Measurements from ENCODE around the gene PHF19. TPM values are rescaled to one million over a fixed set of nuclear protein-coding genes. Genes with fewer than 3 reads are reported as not detected.

The PHF19 gene
- polyA plus RNA-seq, 1 of the 3 experiments (the other 2 are of a cell fraction): 33.4 TPM

DNA sequence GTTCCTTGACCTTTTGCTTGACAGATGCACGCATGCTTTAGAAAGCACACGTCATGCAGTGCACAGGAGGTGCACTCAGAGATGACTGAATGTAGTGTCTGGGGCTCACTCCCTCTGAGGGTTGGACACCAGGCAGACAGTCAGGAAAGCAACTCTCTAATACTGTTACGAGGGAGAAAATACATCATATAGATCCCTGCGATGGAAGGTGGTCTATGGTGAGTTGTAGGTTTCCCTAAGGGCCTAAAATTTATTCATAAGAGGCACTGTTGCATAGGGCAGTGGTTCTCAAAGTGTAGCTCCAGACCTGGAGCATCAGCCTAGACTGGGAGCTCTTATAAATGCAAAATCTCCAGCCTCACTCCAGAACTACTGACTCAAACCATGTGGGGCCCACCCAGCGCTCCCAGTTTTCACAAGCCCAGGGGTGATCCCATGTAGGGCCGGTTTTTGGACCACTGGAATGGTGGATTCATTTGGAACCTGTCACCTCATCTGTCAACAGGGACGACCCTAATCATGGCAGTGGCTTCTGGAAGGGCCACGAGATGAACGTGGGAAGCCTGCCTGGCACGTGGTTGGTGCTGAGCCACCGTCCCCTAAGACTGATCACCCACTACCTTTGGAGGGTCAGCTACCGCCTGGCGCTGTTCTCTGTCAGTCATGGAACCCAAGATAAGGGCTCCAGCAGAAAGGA lies 16.8 kb upstream of the PHF19 start:
- Histone ChIP-seq H3F3A (replicated peaks; ENCODE audit: insufficient read depth) (peaks cover 11% of the 10 kb centered on the region), H3K9me2 (no peaks in the 10 kb centered on the region), H3K79me2 (ENCODE audit: insufficient read depth) (no peaks in the 10 kb centered on the region), H3K4me2 (no peak overlapping the region), H2AFZ (ENCODE audit: low read depth) (no peak overlapping the region), H3K27me3 (ENCODE audit: insufficient read depth) (no peaks in the 10 kb centered on the region), H3K4me3 (ENCODE audit: low read depth in 2 of 2, low read length in 1 of 2) (no peak overlapping the region), H3K27ac (ENCODE audit: low read depth in 2 of 2, low read length in 1 of 2) (no peak overlapping the region), H4K20me1 (ENCODE audit: insufficient read depth) (no peaks in the 10 kb centered on the region), H3K9ac (no peak overlapping the region), H3K4me1 (ENCODE audit: control insufficient read depth in 1 of 2, insufficient read depth in 2 of 2, low read depth in 1 of 2, low read length in 1 of 2) (no peaks in the 10 kb centered on the region; a peak in 1 of 4 replicates), H3K9me3 (no peaks in the 10 kb centered on the region), H3K36me3 (replicated peaks in 1 of 2; ENCODE audit: control insufficient read depth in 1 of 2, insufficient read depth in 2 of 2, low read length in 1 of 2) (no peaks in the 10 kb centered on the region)
- 87% methylated on average over 4 of the region's 13 CpGs for WGBS (ENCODE audit: low lambda C conversion rate)
- TF ChIP-seq NFIC (IDR thresholded peaks at IDR 0.05; ENCODE audit: borderline replicate concordance) (no peak), GATA2 (CRISPR knock-in tag; IDR thresholded peaks at IDR 0.05) (no peak)
- TF ChIP-seq, protein P1, sequence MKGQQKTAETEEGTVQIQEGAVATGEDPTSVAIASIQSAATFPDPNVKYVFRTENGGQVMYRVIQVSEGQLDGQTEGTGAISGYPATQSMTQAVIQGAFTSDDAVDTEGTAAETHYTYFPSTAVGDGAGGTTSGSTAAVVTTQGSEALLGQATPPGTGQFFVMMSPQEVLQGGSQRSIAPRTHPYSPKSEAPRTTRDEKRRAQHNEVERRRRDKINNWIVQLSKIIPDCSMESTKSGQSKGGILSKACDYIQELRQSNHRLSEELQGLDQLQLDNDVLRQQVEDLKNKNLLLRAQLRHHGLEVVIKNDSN (IDR thresholded peaks at IDR 0.05; ENCODE audit: borderline replicate concordance, low read depth): no peak
- ChIA-PET POLR2A (no interaction called here), CTCF (interaction anchor here (1.4 kb wide), 1 partner anchor 13 kb away, joined by 3 read pairs; no protein-coding TSS in a partner anchor)
- no peak for DNase-seq

DNA sequence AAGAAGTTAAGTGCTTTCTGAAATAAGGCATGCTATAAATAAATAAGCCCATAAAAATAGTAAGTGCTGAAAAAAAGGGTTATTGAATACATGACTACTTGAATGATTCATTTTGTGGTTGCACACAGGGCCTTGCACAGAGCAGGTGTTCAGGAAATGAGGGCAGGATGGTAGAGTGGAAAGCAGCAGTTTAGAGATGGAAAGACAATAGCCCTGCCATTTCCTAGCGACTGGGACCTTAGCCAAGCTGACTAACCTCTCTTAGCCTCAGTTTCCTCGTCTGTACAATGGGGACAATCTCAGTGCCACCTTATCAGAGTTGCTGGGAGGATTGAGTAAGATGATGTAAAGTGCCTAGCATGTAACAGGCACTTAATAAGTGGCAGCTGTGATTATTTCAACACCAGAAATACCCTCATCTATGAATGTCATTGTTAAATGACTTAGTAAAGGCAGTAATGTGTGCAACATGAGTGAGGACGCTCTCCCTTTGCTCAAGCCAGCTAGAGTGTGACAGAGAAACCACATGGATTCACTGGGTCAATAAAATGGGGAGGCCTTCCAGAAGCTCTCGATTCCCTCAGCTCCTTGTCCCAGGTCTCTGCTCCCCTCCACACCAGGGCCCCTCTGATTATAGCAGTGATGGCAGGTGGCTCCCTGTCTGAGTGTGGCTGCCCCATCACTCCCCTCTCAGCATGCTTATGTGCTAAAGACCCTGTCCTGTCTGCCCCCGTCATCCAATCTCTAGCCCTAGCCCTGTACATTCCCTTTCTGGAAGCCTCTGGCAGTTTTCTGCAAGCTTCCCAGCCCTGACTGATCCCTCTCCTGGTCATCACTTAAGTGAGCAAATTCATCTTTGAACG lies 16.0 kb upstream of the PHF19 start:
- Histone ChIP-seq H3K9ac (no peak overlapping the region), H3K27me3 (ENCODE audit: insufficient read depth) (no peaks in the 10 kb centered on the region), H3K4me2 (no peak overlapping the region), H3K4me1 (ENCODE audit: control insufficient read depth in 1 of 2, insufficient read depth in 2 of 2, low read depth in 1 of 2, low read length in 1 of 2) (no peaks in the 10 kb centered on the region; a peak in 1 of 4 replicates), H2AFZ (ENCODE audit: low read depth) (no peak overlapping the region), H3K27ac (ENCODE audit: low read depth in 2 of 2, low read length in 1 of 2) (no peak overlapping the region), H3K4me3 (ENCODE audit: low read depth in 2 of 2, low read length in 1 of 2) (no peak overlapping the region), H3K9me2 (no peaks in the 10 kb centered on the region), H3K79me2 (ENCODE audit: insufficient read depth) (no peaks in the 10 kb centered on the region), H3K9me3 (no peaks in the 10 kb centered on the region), H3K36me3 (replicated peaks in 1 of 2; ENCODE audit: control insufficient read depth in 1 of 2, insufficient read depth in 2 of 2, low read length in 1 of 2) (no peaks in the 10 kb centered on the region), H3F3A (replicated peaks; ENCODE audit: insufficient read depth) (peaks cover 11% of the 10 kb centered on the region), H4K20me1 (ENCODE audit: insufficient read depth) (no peaks in the 10 kb centered on the region)
- POLR2A ChIA-PET: no interaction called here
- DNase-seq: no peak
- WGBS (ENCODE audit: low lambda C conversion rate): 68% methylated on average over 6 of the region's 6 CpGs
- CTCF ChIA-PET: interaction anchor here (1.4 kb wide), 1 partner anchor 14 kb away, joined by 3 read pairs; no protein-coding TSS in a partner anchor
- no peak for TF ChIP-seq EZH2phosphoT487 (IDR thresholded peaks at IDR 0.05; ENCODE audit: borderline replicate concordance, low read depth)
- TF ChIP-seq YY1 (IDR thresholded peaks at IDR 0.05; ENCODE audit: low read depth): no peak
- no peak for TF ChIP-seq RFX5 (IDR thresholded peaks at IDR 0.05; ENCODE audit: low read length)
- no peak; the same call in 1 of the 2 replicates for TF ChIP-seq RCOR1 (IDR thresholded peaks at IDR 0.05; ENCODE audit: low read length)
- TF ChIP-seq NRF1 (IDR thresholded peaks at IDR 0.05; ENCODE audit: low read depth, low read length): no peak
- TF ChIP-seq POLR2AphosphoS5 (IDR thresholded peaks at IDR 0.05; ENCODE audit: low read depth, low read length): peak; percentile 87
- peak in 1 of 2 experiments; percentile 78; a peak in 1 of 4 replicates for TF ChIP-seq EP300 (IDR thresholded peaks at IDR 0.05; ENCODE audit: borderline replicate concordance in 1 of 2, low read depth in 1 of 2, low read length in 1 of 2)
- TF ChIP-seq RAD21 (IDR thresholded peaks at IDR 0.05; ENCODE audit: low read length): no peak
- TF ChIP-seq FOXJ3 (CRISPR knock-in tag; IDR thresholded peaks at IDR 0.05): no peak
- TF ChIP-seq, protein P2, sequence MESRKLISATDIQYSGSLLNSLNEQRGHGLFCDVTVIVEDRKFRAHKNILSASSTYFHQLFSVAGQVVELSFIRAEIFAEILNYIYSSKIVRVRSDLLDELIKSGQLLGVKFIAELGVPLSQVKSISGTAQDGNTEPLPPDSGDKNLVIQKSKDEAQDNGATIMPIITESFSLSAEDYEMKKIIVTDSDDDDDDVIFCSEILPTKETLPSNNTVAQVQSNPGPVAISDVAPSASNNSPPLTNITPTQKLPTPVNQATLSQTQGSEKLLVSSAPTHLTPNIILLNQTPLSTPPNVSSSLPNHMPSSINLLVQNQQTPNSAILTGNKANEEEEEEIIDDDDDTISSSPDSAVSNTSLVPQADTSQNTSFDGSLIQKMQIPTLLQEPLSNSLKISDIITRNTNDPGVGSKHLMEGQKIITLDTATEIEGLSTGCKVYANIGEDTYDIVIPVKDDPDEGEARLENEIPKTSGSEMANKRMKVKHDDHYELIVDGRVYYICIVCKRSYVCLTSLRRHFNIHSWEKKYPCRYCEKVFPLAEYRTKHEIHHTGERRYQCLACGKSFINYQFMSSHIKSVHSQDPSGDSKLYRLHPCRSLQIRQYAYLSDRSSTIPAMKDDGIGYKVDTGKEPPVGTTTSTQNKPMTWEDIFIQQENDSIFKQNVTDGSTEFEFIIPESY (IDR thresholded peaks at IDR 0.05; ENCODE audit: borderline replicate concordance, low read depth): no peak
- TF ChIP-seq GATA2 (CRISPR knock-in tag; IDR thresholded peaks at IDR 0.05): no peak
- TF ChIP-seq, protein P3, sequence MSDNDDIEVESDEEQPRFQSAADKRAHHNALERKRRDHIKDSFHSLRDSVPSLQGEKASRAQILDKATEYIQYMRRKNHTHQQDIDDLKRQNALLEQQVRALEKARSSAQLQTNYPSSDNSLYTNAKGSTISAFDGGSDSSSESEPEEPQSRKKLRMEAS (IDR thresholded peaks at IDR 0.05; ENCODE audit: low read depth): peak; percentile 43; the same call in 1 of the 2 replicates
- TF ChIP-seq, protein P1 (IDR thresholded peaks at IDR 0.05; ENCODE audit: borderline replicate concordance, low read depth): no peak
- TF ChIP-seq ELF1 (IDR thresholded peaks at IDR 0.05): no peak
- TF ChIP-seq, protein P4, sequence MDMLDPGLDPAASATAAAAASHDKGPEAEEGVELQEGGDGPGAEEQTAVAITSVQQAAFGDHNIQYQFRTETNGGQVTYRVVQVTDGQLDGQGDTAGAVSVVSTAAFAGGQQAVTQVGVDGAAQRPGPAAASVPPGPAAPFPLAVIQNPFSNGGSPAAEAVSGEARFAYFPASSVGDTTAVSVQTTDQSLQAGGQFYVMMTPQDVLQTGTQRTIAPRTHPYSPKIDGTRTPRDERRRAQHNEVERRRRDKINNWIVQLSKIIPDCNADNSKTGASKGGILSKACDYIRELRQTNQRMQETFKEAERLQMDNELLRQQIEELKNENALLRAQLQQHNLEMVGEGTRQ (IDR thresholded peaks at IDR 0.05; ENCODE audit: borderline replicate concordance, low read depth, low read length): no peak
- no peak for TF ChIP-seq TEAD4 (IDR thresholded peaks at IDR 0.05; ENCODE audit: borderline replicate concordance, insufficient read depth)
- no peak for TF ChIP-seq MXI1 (IDR thresholded peaks at IDR 0.05; ENCODE audit: low read depth, low read length)
